K562 (cell line): ENCODE results near the gene RCC1. TPM values are rescaled to one million over a fixed set of nuclear protein-coding genes. Genes with fewer than 3 reads are reported as not detected.

Experiments used
- CEBPG ChIP-seq, 3 experiments: fragments of 200-800 bp in 1 of 3; sonication (Bioruptor generic) in 1 of 3; sonication (generic) in 1 of 3; formaldehyde crosslinking in 1 of 3; IDR thresholded peaks in 2 of 3; conservative IDR thresholded peaks in 1 of 3; 2 replicates each; pipeline versions ENCODE4 v1.6.1 to v1.8.0; 2016 to 2022; ENCODE audit warnings: missing compliant biosample characterization in 2 of 3, missing genetic modification characterization in 2 of 3, mild to moderate bottlenecking in 1 of 3, missing genetic modification reagents in 1 of 3
- ESRRB ChIP-seq: fragments of 250-450 bp; sonication (Bioruptor Pico); IDR thresholded peaks from 2 replicates; pipeline ENCODE4 v1.5.0; 2020; ENCODE audit warnings: mild to moderate bottlenecking, moderate library complexity, borderline replicate concordance
- ETS2 ChIP-seq: IDR thresholded peaks from 2 replicates; pipeline ENCODE4 v1.6.1; 2016; ENCODE audit warnings: borderline replicate concordance, missing genetic modification characterization, mild to moderate bottlenecking, moderate library complexity, missing compliant biosample characterization; ENCODE audit not compliant: poor library complexity, severe bottlenecking
- FIP1L1 ChIP-seq: fragments of 200-400 bp; formaldehyde crosslinking; IDR thresholded peaks from 2 replicates; pipeline ENCODE4 v1.6.1; 2018; ENCODE audit warnings: mild to moderate bottlenecking, low read depth, low read length; ENCODE audit not compliant: poor library complexity, severe bottlenecking
- FOXP1 ChIP-seq: sonication (generic); formaldehyde crosslinking; IDR thresholded peaks from 2 replicates; pipeline ENCODE4 v1.8.0; 2022; ENCODE audit warnings: mild to moderate bottlenecking, missing genetic modification reagents
- PPARD ChIP-seq: fragments of 250-450 bp; sonication (Bioruptor Pico); IDR thresholded peaks from 2 replicates; pipeline ENCODE4 v1.8.0; 2022; ENCODE audit warnings: inconsistent platforms, mild to moderate bottlenecking, moderate library complexity
- VEZF1 ChIP-seq: fragments of 200-800 bp; sonication (Bioruptor generic); IDR thresholded peaks from 2 replicates; pipeline ENCODE4 v1.6.1; 2017; ENCODE audit warnings: missing genetic modification characterization, missing compliant biosample characterization
- ZEB2 ChIP-seq: fragments of 450-650 bp; IDR thresholded peaks from 2 replicates; pipeline ENCODE4 v1.6.1; 2016
- ZNF224 ChIP-seq: sonication (generic); formaldehyde crosslinking; IDR thresholded peaks from 2 replicates; pipeline ENCODE4 v1.8.0; 2022; ENCODE audit warnings: mild to moderate bottlenecking, missing genetic modification reagents
- ZNF354B ChIP-seq: fragments of 250-450 bp; sonication (Bioruptor Pico); IDR thresholded peaks from 2 replicates; pipeline ENCODE4 v1.4.0; 2020
- polyA plus RNA-seq, 8 experiments: library from polyadenylated mRNA; depleted of rRNA in 4 of 8; stranded (reverse) in 5 of 8; unstranded in 3 of 8; fragments of >200 nt; fragmentation: Nextera tagmentation in 2 of 8; fragmentation: Illumina TruSeq in 1 of 8; extraction: Ambion mirVana in 2 of 8; extraction: Trizol in 1 of 8; gene quantifications; 2 replicates each; pipeline versions ENCODE4 v1.2.1 to v1.2.3, GENCODE V29; 2011 to 2014; ENCODE audit warnings: inconsistent platforms in 1 of 8, missing spikeins in 1 of 8
- total RNA-seq, 7 experiments: library from RNA; depleted of rRNA in 6 of 7; stranded (reverse); fragments of >200 nt in 6 of 7; fragmentation: Illumina TruSeq in 2 of 7; extraction: Trizol in 2 of 7; gene quantifications; 2 replicates each; pipeline versions ENCODE4 v1.2.1 to v1.2.3, GENCODE V29; 2011 to 2021; ENCODE audit warnings: low replicate concordance in 1 of 7
- TF ChIP-seq, protein P1 (sequence below): sonication (generic); formaldehyde crosslinking; IDR thresholded peaks from 2 replicates; pipeline ENCODE4 v1.8.0; 2023; ENCODE audit warnings: mild to moderate bottlenecking, missing genetic modification reagents

The RCC1 gene
- total and polyA plus RNA-seq, 9 of the 15 experiments (the other 6 are each of a cell fraction or from before 2014, with no cell fraction given): 16.4 to 202 (median 107) TPM

- TF ChIP-seq, protein P1, sequence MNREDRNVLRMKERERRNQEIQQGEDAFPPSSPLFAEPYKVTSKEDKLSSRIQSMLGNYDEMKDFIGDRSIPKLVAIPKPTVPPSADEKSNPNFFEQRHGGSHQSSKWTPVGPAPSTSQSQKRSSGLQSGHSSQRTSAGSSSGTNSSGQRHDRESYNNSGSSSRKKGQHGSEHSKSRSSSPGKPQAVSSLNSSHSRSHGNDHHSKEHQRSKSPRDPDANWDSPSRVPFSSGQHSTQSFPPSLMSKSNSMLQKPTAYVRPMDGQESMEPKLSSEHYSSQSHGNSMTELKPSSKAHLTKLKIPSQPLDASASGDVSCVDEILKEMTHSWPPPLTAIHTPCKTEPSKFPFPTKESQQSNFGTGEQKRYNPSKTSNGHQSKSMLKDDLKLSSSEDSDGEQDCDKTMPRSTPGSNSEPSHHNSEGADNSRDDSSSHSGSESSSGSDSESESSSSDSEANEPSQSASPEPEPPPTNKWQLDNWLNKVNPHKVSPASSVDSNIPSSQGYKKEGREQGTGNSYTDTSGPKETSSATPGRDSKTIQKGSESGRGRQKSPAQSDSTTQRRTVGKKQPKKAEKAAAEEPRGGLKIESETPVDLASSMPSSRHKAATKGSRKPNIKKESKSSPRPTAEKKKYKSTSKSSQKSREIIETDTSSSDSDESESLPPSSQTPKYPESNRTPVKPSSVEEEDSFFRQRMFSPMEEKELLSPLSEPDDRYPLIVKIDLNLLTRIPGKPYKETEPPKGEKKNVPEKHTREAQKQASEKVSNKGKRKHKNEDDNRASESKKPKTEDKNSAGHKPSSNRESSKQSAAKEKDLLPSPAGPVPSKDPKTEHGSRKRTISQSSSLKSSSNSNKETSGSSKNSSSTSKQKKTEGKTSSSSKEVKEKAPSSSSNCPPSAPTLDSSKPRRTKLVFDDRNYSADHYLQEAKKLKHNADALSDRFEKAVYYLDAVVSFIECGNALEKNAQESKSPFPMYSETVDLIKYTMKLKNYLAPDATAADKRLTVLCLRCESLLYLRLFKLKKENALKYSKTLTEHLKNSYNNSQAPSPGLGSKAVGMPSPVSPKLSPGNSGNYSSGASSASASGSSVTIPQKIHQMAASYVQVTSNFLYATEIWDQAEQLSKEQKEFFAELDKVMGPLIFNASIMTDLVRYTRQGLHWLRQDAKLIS: peak; percentile 99
- TF ChIP-seq PPARD (CRISPR knock-in tag): no peak
- no peak for TF ChIP-seq ETS2 (tag)
- no peak for TF ChIP-seq FIP1L1
- 0 out of 2 replicates have a peak, but pooled peaks have one; percentile 42 for TF ChIP-seq ZEB2
- no peak for TF ChIP-seq ZNF354B (CRISPR knock-in tag)
- peak; percentile 76 for TF ChIP-seq VEZF1 (CRISPR knock-in tag)
- 0 out of 2 replicates have a peak, but pooled peaks have one; percentile 54 for TF ChIP-seq FOXP1 (CRISPR knock-in tag)
- TF ChIP-seq ZNF224 (CRISPR knock-in tag): peak; percentile 52; the same call in 1 of the 2 replicates
- TF ChIP-seq CEBPG (CRISPR knock-in tag; IDR thresholded peaks at IDR 0.05): no peak
- peak in 1 of 2 experiments; percentile 45; a peak in 1 of 4 replicates for TF ChIP-seq CEBPG (tag; conservative IDR thresholded peaks at IDR 0.05 in 1 of 2, IDR thresholded peaks at IDR 0.05 in 1 of 2)
- TF ChIP-seq ESRRB (CRISPR knock-in tag): no peak
Measured at GRCh38 chr1:28505406-28506187, at the start of gene RCC1 (continued).
